Measurements from ENCODE around the gene HECTD1. TPM values are rescaled to one million over a fixed set of nuclear protein-coding genes. Genes with fewer than 3 reads are reported as not detected.
"Not testable (repeated sequence)": the region's sequence is repeated elsewhere in the genome, so short reads cannot be mapped to it uniquely, and the experiment has no call there.

The HECTD1 gene
- total and polyA plus RNA-seq, 7 experiments from 2014 or later, result 25.5 to 163 (median 147) TPM

GRCh38 chr14:31239741-31240140 lies 32.1 kb upstream of the HECTD1 start:
- Histone ChIP-seq H3K9me3 (ENCODE audit: control insufficient read depth in 2 of 3, low read length in 3 of 3) (no peaks in the 10 kb centered on the region), H3K27me3 (ENCODE audit: control insufficient read depth in 2 of 2, insufficient read depth in 2 of 2, low read length in 2 of 2) (no peaks in the 10 kb centered on the region), H3K4me1 (ENCODE audit: control insufficient read depth in 2 of 2, insufficient read depth in 2 of 2, low read length in 2 of 2) (peaks cover 0 to 3% of the 10 kb centered on the region in 2 donors), H3K4me3 (ENCODE audit: low read length) (no peak overlapping the region), H3K36me3 (ENCODE audit: control insufficient read depth in 2 of 3, insufficient read depth in 3 of 3, low read length in 3 of 3) (no peaks in the 10 kb centered on the region), H3K27ac (ENCODE audit: low read depth, low read length) (no peak overlapping the region)
- CTCF ChIA-PET, result no interaction called here
- POLR2A ChIA-PET, result no interaction called here
- peaks cover 0 to 3% (median 0%) of the 10 kb centered on the region in 5 donors for H3K27me3 Mint-ChIP-seq
- intact Hi-C loops (cut with micrococcal nuclease), result no loop called here
- H3K9me3 Mint-ChIP-seq, result no peaks in the 10 kb centered on the region
- no peaks in the 10 kb centered on the region for H3K36me3 Mint-ChIP-seq
- peak overlapping the region in 1 of 9 donors; percentile 56 for H3K27ac Mint-ChIP-seq
- DNase-seq (no peak), ATAC-seq (no peak)
- H3K4me3 Mint-ChIP-seq, result no peak overlapping the region
- H3K4me1 Mint-ChIP-seq, result peaks cover 5 to 22% (median 18%) of the 10 kb centered on the region in 7 donors

DNA sequence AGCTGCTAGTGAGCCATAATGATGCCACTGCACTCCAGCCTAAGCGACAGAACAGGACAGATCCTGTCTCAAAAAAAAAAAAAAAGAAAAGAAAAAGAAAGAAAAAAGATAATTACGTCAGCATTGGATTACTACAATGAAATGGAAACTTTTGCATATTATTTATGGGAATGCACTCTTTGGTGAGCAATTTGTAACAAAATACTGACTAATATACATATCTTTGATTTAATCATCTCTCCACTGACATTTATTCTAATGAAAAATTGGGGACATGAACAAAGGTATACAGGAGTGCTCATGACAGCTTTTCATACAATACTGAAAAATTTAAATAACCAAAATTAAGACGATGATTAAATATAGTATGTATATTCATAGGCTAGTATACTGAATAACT lies 27.9 kb upstream of the HECTD1 start:
- H3K27ac ChIP-seq (ENCODE audit: low read depth, low read length), result no peak overlapping the region
- no peak for ATAC-seq
- H3K4me1 ChIP-seq (ENCODE audit: control insufficient read depth in 2 of 2, insufficient read depth in 2 of 2, low read length in 2 of 2), result no peaks in the 10 kb centered on the region
- peaks cover 0 to 11% (median 5%) of the 10 kb centered on the region in 7 donors for H3K4me1 Mint-ChIP-seq
- CTCF ChIA-PET, result no interaction called here
- H3K36me3 ChIP-seq (ENCODE audit: control insufficient read depth in 2 of 3, insufficient read depth in 3 of 3, low read length in 3 of 3), result no peaks in the 10 kb centered on the region
- H3K27me3 Mint-ChIP-seq, result peaks cover 0 to 3% (median 0%) of the 10 kb centered on the region in 5 donors
- no peaks in the 10 kb centered on the region for H3K9me3 Mint-ChIP-seq
- no peak overlapping the region for H3K4me3 Mint-ChIP-seq
- no peak for DNase-seq
- H3K9me3 ChIP-seq (ENCODE audit: control insufficient read depth in 2 of 3, low read length in 3 of 3), result no peaks in the 10 kb centered on the region
- intact Hi-C loops (cut with micrococcal nuclease), result no loop called here
- no peak overlapping the region for H3K4me3 ChIP-seq (ENCODE audit: low read length)
- POLR2A ChIA-PET, result no interaction called here
- H3K27me3 ChIP-seq (ENCODE audit: control insufficient read depth in 2 of 2, insufficient read depth in 2 of 2, low read length in 2 of 2), result no peaks in the 10 kb centered on the region
- no peak overlapping the region for H3K27ac Mint-ChIP-seq
- no peaks in the 10 kb centered on the region for H3K36me3 Mint-ChIP-seq

DNA sequence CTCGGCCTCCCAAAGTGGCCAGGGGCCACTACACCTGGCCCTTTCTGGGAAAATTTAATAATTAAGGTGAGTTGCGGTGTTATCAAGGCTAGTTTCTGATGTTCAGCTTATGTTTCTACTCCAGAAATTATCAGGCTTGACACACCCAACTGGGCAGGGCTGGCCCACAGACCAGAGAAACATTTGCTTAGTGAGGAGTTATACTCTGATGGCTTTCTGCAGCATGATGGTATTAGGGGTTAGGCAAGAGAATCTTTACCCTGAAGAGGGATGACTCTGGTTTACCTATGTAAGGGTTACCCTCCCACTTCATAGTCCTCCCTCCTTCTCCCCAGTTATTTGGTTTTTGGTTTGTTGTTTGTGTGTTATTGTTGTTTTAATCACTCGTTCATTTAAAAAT lies 24.5 kb upstream of the HECTD1 start:
- Mint-ChIP-seq H3K27me3 (peaks cover 0 to 9% (median 0%) of the 10 kb centered on the region in 5 donors), H3K27ac (no peak overlapping the region), H3K36me3 (no peaks in the 10 kb centered on the region), H3K4me3 (no peak overlapping the region), H3K9me3 (no peaks in the 10 kb centered on the region), H3K4me1 (no peaks in the 10 kb centered on the region)
- Histone ChIP-seq H3K27me3 (ENCODE audit: control insufficient read depth in 2 of 2, insufficient read depth in 2 of 2, low read length in 2 of 2) (no peaks in the 10 kb centered on the region), H3K9me3 (ENCODE audit: control insufficient read depth in 2 of 3, low read length in 3 of 3) (no peaks in the 10 kb centered on the region), H3K27ac (ENCODE audit: low read depth, low read length) (no peak overlapping the region), H3K4me1 (ENCODE audit: control insufficient read depth in 2 of 2, insufficient read depth in 2 of 2, low read length in 2 of 2) (no peaks in the 10 kb centered on the region), H3K36me3 (ENCODE audit: control insufficient read depth in 2 of 3, insufficient read depth in 3 of 3, low read length in 3 of 3) (no peaks in the 10 kb centered on the region), H3K4me3 (ENCODE audit: low read length) (no peak overlapping the region)
- intact Hi-C loops (cut with micrococcal nuclease), result no loop called here
- no peak for ATAC-seq
- ChIA-PET CTCF (no interaction called here), POLR2A (no interaction called here)
- no peak for DNase-seq

DNA sequence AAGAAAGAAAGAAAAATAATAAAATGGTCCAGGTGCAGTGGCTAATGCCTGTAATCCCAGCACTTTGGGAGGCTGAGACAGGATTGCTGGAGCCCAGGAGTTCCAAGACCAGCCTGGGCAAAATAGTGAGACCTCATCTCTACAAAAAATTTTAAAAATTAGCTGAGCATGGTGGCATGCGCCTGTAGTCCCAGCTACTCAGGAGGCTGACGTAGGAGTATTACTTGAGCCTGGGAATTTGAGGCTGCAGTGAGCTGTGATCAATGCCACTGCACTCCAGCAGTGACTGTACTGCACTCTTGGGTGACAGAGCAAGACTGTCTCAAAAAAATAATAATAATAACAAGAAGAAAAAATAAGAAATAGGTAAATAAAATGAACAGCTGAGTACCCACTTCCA lies 23.7 kb upstream of the HECTD1 start:
- H3K27me3 ChIP-seq (ENCODE audit: control insufficient read depth in 2 of 2, insufficient read depth in 2 of 2, low read length in 2 of 2); H3K36me3 Mint-ChIP-seq; H3K27me3 Mint-ChIP-seq; DNase-seq; CTCF ChIA-PET; H3K9me3 ChIP-seq (ENCODE audit: control insufficient read depth in 2 of 3, low read length in 3 of 3); H3K4me3 ChIP-seq (ENCODE audit: low read length); H3K4me3 Mint-ChIP-seq; H3K27ac ChIP-seq (ENCODE audit: low read depth, low read length); H3K4me1 ChIP-seq (ENCODE audit: control insufficient read depth in 2 of 2, insufficient read depth in 2 of 2, low read length in 2 of 2); H3K4me1 Mint-ChIP-seq; intact Hi-C loops (cut with micrococcal nuclease); H3K27ac Mint-ChIP-seq; H3K9me3 Mint-ChIP-seq; H3K36me3 ChIP-seq (ENCODE audit: control insufficient read depth in 2 of 3, insufficient read depth in 3 of 3, low read length in 3 of 3); ATAC-seq: not testable (repeated sequence)
- POLR2A ChIA-PET, result interaction anchor here (1.0 kb wide), 1 partner anchor 24 kb away, joined by 4 read pairs; the partner anchor contains the start of gene HECTD1

DNA sequence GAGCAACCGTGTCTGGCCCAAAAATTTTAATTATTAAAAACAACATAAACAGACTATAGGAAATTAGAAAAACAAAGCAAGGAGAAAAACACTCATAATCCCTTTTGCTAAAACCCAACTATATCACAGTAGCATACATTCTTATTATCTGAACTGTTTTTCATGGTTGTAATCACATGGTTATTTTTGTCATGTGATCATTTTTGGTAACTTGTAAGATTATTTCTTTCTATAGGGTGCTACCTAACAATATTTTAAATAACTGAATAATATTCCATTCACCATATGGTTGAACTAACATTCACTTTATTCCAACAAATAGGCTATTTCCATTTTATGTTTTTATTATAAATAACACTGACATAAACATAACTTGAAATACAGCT lies 23.0 kb upstream of the HECTD1 start:
- Mint-ChIP-seq H3K27ac (no peak overlapping the region), H3K4me1 (no peaks in the 10 kb centered on the region), H3K36me3 (no peaks in the 10 kb centered on the region), H3K9me3 (no peaks in the 10 kb centered on the region), H3K4me3 (no peak overlapping the region), H3K27me3 (peaks cover 0 to 9% (median 0%) of the 10 kb centered on the region in 5 donors)
- intact Hi-C loops (cut with micrococcal nuclease), result no loop called here
- H3K9me3 ChIP-seq (ENCODE audit: control insufficient read depth in 2 of 3, low read length in 3 of 3), result no peaks in the 10 kb centered on the region
- ChIA-PET POLR2A (interaction anchor here (0.6 to 1.0 kb wide), 2 partner anchors 23 to 27 kb away, joined by 4 to 6 read pairs; partner anchors contain the start of gene HECTD1), CTCF (no interaction called here)
- no peaks in the 10 kb centered on the region for H3K4me1 ChIP-seq (ENCODE audit: control insufficient read depth in 2 of 2, insufficient read depth in 2 of 2, low read length in 2 of 2)
- no peaks in the 10 kb centered on the region for H3K36me3 ChIP-seq (ENCODE audit: control insufficient read depth in 2 of 3, insufficient read depth in 3 of 3, low read length in 3 of 3)
- DNase-seq, result no peak
- no peaks in the 10 kb centered on the region for H3K27me3 ChIP-seq (ENCODE audit: control insufficient read depth in 2 of 2, insufficient read depth in 2 of 2, low read length in 2 of 2)
- no peak overlapping the region for H3K4me3 ChIP-seq (ENCODE audit: low read length)
- no peak for ATAC-seq
- no peak overlapping the region for H3K27ac ChIP-seq (ENCODE audit: low read depth, low read length)

GRCh38 chr14:31229638-31230572 lies 22.3 kb upstream of the HECTD1 start:
- Histone ChIP-seq H3K4me3 (ENCODE audit: low read length) (no peak overlapping the region), H3K27ac (ENCODE audit: low read depth, low read length) (no peak overlapping the region), H3K9me3 (ENCODE audit: control insufficient read depth in 2 of 3, low read length in 3 of 3) (no peaks in the 10 kb centered on the region), H3K4me1 (ENCODE audit: control insufficient read depth in 2 of 2, insufficient read depth in 2 of 2, low read length in 2 of 2) (no peaks in the 10 kb centered on the region), H3K27me3 (ENCODE audit: control insufficient read depth in 2 of 2, insufficient read depth in 2 of 2, low read length in 2 of 2) (no peaks in the 10 kb centered on the region), H3K36me3 (ENCODE audit: control insufficient read depth in 2 of 3, insufficient read depth in 3 of 3, low read length in 3 of 3) (no peaks in the 10 kb centered on the region)
- DNase-seq, result no peak
- ATAC-seq, result peak; percentile 86
- H3K27ac Mint-ChIP-seq, result no peak overlapping the region
- ChIA-PET CTCF (interaction anchor here (0.7 kb wide), 1 partner anchor 12 kb away, joined by 3 read pairs; no protein-coding TSS in a partner anchor), POLR2A (interaction anchor here (0.6 to 1.0 kb wide), 2 partner anchors 22 to 27 kb away, joined by 4 to 6 read pairs; partner anchors contain the start of gene HECTD1)
- H3K4me3 Mint-ChIP-seq, result no peak overlapping the region
- H3K36me3 Mint-ChIP-seq, result no peaks in the 10 kb centered on the region
- H3K9me3 Mint-ChIP-seq, result peaks cover 0 to 5% (median 0%) of the 10 kb centered on the region in 11 donors
- intact Hi-C loops (cut with micrococcal nuclease), result no loop called here
- no peaks in the 10 kb centered on the region for H3K4me1 Mint-ChIP-seq
- H3K27me3 Mint-ChIP-seq, result peaks cover 0 to 9% (median 0%) of the 10 kb centered on the region in 5 donors

Data from naive thymus-derived CD4-positive, alpha-beta T cell (primary cell).